RPMI8226 (cell line): ENCODE results near the gene SNAPIN.
"Not testable (repeated sequence)": the region's sequence is repeated elsewhere in the genome, so short reads cannot be mapped to it uniquely, and the experiment has no call there.

ENCODE experiments used
- DNase-seq: peaks from one replicate; pipeline ENCODE4 v3.0.0-alpha.2; 2015

Gene SNAPIN

DNA sequence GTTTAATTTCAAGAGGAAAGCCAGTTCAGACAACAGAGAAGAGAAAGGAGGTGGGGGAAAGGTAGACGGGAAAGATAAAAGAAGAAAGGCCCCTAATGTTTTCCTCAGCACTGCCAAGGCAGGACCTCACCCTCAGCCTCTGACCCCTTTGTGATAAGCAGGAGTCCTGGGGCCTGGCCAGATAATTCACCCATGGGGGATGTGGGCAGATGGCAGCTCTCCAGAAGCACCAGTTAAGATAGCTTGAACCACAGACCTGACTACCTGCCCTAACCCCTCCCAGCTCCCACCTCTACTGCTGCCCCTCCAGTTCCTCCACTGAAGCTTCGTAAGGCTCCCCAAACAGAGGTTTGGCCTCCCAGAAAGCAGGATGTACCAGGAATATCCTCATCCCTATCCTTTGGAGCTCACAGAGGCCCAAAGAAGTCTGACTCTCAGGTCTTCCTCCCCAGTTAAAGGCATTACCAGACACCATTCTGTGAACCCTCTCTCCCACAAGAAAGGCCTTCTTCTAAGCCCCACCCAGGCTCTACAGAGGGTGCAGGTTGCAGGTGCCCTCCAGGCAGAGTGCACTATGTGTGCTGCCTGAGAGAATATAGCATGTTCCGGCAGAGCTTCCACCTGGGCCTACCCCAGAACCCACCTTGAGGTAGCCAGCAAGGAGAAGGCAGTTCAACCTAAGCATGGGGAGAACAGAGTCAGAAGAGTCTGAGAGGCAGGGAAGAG, 9.2 kb upstream of the SNAPIN start:
- DNase-seq = peak; percentile 69

DNA sequence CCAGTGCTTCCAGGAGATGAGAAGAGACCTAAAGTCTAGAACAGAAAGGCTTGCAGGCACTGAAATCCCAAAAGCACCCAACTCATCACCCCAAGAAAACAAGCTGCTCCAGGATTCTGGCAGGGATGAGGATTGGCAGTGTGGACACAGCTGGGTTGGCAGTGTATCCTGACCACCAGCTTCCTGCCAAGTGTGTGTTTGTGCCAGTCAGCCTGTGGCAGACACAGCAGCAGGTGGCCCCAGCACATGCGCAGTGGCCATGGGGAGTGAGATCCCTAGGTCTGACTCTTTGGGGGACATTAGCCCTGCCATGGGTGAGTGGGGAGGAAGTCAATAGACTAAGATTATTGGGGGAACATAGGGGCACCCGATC, 8.7 kb upstream of the SNAPIN start:
- DNase-seq = peak; percentile 86

DNA sequence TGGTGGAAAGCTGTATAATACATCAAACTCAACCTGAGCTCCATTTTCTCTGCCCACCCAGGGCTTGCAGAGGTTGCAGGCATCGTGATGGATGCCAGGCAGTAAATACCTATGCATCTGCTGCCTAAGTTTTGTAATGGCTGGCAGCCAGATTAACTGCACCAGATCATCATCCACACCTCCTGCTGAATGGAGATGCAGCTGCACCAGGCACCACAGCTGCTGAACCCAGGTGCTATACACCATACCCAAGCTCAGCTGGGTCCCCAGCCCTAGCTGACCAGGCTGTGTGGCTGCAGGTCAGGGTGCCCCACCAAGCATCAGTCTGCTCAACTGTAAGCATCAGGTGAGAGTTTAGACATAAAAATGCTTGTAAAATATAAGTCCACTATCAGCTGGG, 6.7 kb upstream of the SNAPIN start:
- DNase-seq = peak; percentile 84

DNA sequence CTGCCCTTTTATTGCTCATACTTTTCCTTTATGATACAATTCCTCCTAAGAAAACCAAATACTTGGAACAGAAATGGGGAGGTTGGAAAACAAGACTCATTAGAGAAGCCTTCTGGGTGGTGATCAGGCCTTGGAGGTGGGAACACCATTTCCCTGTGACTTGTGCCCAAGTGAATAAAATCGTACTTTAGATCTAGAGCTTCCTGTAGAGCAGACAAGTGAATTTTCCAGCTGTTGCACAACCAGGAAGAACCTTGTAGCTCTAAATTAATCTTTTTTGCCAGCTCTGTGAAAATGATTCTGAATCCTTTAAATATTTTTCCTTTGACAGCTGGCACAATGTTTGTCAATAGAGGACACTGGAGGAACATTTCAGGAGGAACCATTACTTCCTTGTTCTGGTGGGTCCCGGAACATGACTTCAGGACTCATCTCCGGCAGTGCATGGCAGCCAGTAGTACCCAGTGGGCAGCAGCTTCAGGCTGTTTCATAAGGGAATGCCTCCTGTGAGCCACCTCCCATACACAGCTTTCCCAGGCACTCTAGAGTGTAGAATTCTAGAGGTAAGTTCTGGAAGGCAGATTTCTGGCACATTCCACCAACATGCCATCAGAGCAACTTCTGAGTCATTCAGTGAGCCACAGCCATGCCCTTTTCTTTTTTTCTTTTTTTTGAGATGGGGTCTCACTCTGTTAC, 5.5 kb upstream of the SNAPIN start:
- DNase-seq = no peak

DNA sequence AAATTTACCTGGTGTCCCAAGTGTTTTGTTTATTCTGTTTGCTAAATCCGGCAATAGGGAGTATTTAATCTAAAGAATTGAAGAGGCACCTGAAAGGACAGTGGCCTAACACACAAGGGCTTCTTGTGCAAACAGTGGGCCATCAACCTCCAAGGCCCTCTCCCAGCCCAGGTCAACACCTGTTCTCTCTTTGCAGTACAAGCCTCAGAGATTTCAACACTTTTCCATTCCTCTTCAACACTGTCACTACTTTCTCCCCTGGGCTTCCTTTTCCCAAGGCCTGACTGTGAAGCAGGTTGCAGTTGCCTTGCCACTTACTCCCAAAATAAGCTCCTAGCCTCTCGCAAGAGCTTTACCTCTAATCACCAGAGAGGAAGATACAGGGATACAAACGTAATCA, 3.2 kb upstream of the SNAPIN start:
- no peak for DNase-seq

DNA sequence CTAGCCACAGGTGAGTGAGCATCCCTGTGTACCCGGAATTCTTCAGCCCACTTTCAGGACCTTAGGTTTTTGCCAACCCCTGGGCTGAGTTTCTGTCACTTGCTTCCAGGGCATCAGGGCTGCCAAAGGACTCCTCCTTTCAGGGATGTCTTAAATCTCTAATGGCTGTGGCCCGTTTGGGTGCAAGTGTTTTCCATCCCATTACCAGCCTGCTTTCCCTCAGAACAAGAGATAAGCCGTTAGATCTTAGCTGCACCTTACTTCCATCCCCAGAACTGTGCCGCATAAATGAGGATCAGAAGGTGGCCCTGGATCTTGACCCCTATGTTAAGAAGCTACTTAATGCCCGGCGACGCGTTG, 652 bp downstream of the SNAPIN start:
- DNase-seq = no peak

DNA sequence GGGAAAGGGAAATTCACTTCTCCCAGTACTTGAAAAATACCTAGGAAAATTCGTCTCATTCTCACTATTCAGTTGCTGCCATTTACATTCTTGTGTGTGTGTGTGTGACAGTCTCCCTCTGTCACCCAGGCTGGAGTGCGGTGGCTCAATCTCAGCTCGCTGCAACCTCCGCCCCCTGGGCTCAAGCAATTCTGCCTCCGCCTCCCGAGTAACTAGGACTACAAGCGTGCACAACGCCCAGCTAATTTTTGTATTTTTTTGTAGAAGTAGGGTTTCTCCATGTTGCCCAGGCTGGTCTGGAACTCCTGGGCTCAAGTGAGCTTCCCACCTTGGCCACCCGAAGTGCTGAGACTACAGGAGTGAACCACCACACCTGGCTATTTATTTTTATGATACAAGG, 1.2 kb downstream of the SNAPIN start:
- DNase-seq = no peak

DNA sequence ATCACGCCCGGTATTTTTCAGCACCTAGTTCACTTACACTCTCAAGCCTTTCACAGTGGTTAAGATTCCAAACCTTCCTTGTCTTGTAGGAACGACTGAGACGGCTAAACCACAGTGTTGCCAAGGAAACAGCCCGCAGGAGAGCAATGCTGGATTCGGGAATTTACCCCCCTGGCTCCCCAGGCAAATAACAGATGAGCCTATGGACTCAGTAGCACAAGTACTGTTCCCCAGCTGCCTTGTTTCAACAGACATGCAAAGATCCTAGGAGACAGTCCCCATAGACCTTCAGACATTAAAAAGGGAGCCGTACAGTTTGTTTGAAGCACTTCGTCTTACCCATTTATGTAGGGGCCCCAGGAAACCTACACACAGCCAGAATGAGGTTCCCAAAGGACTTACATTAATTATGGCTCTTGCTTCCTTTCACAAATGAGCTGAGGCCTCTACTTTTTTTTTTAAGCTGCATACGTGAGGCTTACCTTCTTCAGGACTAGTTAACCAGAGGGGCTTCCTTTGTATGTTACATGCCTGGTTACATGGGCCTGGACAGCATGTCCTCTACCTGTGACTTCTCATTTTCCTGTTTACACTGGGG, 2.7 kb downstream of the SNAPIN start:
- DNase-seq = no peak

DNA sequence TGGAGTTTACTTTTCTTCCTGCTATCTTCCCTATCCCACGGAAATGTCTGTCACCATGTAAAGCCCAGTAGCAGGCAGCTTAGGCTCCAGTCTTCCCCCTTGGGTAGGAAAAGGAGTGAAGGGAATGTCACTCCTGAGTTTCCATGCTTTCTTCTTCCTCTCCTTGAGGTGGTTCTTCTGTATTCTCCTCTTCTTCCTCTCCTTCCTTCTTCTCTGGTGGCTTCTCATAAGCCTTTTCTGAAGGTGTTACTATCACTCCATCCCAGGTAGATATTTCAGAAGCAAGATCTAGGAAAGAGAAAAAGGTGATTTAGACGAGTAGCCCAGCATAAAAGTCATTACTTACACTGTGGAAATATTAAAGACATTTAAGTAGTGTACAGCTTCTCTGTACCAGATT, 3.8 kb downstream of the SNAPIN start:
- DNase-seq = no peak

DNA sequence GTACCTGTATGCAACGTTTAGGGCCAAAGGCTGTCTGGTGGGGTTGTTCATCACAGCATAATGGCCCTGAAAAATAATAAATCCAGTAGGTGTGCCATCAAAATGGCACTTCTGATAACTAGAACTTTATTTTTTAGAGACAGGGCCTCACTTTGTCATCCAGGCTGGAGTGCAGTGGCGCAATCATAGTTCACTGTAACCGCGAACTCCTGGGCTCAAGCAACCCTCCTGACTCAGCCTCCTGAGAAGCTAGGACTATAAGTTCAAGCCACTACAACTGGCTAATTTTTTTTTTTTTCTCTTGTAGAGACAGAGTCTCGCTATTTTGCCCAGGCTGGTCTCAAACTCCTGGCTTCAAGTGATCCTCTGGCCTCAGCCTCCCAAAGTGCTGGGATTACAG, 4.7 kb downstream of the SNAPIN start:
- DNase-seq = no peak

DNA sequence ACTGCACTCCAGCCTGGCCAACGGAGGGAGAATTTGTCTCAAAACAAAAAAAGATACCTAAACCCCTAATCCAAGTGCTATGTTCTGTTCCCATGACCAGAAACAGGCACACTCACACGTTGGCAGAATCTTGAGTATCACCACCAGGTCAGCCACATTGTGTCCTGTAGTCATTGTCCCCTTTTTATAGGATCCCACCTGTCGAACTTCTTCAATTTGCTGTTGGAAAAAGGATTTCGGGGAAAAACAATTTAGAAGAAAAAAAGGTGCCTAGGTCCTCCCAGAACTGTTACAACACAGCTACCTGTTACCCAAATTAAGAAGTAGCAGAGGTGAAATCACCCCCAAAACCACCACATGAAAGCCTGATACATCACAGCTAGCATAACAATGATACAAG, 8.9 kb downstream of the SNAPIN start:
- DNase-seq = no peak

DNA sequence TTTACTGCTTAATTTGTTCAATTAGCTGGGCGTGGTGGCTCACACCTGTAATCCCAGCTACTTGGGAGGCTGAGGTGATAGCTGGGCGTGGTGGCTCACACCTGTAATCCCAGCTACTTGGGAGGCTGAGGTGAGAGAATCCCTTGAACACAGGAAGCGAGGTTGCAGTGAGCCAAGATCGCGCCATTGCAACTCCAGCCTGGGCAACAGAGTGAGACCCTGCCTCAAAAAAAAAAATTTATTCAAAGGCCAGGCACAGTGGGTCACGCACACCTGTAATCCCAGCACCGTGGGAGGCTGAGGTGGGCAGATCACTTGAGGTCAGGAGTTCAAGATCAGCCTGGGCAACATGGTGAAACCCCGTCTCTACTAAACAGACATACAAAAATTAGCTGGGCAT, 10.2 kb downstream of the SNAPIN start:
- DNase-seq = not testable (repeated sequence)

DNA sequence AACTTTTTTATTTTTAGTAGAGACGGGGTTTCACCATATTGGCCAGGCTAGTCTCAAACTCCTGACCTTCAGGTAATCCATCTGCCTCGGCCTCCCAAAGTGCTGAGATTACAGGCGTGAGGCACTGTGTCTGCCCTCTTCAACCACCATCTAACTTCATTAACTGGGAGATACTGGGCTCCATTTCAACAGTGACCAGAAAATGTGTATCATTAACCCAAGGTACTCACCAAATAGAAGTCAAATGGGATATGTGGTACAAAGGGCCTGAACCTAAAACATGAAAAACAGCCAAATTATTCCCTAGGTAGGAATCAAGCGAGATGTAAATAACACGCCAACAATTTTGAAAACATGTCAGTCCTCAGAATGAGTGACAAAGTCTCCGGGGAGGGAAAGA, 11.1 kb downstream of the SNAPIN start:
- DNase-seq = no peak

DNA sequence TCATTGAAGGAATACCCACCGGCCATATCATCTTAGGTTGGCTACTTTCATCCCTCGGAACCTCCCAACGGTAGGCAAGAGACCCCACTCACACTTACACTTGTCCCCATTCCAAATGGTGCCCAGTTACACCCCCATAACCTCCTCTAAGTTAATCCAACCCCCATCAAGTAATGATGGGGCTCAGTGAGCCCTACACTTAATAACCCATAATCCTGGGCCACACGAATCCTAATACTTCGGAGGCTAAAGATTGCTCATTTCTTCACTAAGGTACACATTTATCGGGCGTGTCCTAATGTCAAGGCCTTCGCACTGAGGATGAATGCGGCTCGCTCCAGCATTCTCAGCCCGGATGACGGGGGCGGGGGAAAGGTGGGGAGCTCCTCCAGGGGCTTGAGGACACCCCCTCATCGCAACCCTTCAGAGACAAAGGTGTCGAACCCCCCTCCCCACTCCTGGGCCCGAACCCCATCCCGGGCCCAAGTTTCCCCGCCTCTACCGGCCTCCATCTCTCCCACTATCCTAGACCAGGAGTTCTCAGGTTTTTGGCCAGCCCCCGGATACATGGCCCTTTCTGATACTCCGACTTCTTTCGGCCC, 11.9 kb downstream of the SNAPIN start:
- DNase-seq = no peak

DNA sequence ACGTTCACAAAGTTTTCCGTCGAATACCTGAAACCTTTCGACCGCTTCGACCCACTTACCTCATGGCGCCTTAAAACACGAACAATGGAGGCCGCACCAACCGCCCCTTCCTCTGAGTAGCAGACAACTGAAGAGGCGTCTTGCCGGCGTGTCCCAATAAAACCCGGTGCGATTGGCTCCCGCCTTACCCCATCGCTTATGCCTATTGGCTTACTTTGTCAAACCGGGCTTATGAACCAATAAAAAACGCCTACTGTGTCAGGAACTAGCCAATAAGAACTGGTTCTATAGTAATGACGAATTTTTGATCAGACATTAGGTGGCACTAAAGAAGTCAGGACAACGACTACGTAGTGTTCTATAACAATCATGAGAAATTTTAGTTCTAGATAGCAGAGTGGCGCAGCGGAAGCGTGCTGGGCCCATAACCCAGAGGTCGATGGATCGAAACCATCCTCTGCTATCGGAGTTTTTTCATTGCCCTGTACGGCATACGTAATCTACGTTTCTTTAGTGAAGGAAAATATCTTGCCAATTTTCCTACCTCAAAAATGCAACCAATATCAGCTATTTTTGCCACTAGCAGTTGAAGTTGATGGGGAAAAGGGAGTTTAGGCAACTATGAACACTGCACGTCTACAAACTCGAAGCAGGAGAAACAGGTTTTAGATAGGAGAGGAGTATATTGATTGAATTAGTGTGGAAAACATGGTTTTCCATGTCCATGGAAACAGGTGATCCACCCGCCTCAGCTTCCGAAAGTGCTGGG, 12.5 kb downstream of the SNAPIN start, which contains the start of gene ILF2:
TSS of gene ILF2 (minus strand) at position 135 of the 769 bp plus-strand sequence. CDS start at position 64, 71 bp downstream.
- DNase-seq = peak; percentile 99

DNA sequence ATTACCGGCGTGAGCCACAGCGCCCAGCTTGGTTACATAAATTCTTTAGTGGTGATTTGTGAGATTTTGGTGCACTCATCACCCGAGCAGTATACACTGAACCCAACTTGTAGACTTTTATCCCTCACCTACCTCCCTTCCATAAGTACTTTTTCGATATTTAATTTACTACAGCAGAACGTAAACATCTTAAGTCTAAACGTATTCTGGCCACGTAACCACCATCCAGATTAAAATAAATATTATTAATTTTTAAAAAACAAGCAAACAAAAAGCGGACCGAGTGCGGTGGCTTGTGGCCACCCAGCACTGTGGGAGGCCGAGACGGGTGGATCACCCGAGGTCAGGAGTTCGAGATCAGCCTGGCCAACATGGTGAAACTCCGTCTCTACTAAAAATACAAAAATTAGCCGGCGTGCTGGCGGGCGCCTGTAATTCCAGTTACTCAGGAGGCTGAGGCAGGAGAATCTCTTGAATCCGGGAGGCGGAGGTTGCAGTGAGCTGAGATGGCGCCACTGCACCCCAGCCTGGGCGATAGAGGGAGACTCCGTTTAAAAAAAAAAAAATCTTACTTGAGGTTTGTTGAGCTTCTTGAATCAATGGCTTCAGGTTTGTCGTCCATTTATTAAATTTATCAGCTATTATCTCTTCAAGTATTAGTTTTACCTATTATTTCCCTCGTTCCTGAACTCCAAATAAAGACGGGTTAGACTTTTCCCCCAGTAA, 13.3 kb downstream of the SNAPIN start:
- peak; percentile 60 for DNase-seq

DNA sequence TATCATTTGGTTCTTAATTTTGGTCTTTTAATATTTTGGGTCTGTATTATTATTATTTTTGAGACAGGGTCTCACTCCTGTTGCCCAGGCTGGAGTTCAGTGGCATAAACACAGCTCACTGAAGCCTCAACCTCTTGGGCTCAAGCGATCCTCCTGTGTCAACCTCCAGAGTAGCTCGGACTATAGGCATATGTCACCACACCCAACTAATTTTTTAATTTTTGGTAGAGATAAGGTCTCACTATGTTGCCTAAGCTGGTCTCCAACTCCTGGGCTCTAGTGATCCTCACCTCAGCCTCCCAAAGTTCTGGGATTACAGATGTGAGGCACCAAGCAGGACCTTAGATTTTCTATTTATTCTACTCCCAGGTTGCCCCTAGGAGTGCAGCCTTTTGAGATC, 15.0 kb downstream of the SNAPIN start:
- no peak for DNase-seq

DNA sequence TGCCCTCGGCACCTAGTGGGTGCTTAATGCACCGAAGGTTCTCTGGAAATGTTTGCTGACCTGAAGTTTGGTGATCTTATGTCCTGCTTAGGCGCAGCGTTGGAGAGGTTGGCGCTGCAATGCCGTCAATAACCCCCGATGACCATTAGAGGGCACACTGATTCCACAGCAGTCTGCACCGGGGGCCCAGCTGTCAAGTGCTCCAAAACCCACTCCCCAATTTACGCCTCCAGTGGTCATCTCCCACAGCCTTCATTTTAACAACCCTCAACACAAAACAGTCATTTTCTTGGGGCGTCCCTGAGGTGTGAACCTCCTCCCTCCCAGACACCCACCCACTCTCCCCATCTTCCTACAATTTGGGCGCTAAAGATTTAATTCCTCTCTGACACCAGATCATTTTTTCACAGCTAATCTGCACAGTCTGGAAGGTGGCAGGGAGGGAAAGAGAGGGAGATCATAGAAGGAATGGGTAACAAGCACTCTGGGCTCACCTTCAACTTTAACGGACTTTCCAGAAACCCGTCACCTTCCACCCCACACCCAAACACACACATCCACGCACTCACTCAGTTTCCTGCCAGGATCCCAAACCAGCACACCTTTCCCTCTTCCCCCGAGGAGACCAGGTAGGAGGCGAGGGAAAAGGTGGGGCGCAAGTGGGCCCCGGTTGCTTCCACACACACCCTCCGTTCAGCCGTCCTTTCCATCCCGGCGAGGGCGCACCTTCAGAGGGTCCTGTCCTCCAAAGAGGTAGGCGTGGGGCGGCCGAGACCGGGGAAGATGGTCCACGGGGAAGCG, 19.4 kb downstream of the SNAPIN start:
- peak; percentile 65 for DNase-seq

DNA sequence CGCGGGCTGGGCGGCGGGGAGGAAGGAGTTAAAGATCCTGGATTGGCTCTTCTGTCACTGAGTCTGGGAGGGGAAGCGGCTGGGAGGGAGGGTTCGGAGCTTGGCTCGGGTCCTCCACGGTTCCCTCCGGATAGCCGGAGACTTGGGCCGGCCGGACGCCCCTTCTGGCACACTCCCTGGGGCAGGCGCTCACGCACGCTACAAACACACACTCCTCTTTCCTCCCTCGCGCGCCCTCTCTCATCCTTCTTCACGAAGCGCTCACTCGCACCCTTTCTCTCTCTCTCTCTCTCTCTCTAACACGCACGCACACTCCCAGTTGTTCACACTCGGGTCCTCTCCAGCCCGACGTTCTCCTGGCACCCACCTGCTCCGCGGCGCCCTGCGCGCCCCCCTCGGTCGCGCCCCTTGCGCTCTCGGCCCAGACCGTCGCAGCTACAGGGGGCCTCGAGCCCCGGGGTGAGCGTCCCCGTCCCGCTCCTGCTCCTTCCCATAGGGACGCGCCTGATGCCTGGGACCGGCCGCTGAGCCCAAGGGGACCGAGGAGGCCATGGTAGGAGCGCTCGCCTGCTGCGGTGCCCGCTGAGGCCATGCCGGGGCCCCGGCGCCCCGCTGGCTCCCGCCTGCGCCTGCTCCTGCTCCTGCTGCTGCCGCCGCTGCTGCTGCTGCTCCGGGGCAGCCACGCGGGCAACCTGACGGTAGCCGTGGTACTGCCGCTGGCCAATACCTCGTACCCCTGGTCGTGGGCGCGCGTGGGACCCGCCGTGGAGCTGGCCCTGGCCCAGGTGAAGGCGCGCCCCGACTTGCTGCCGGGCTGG, 20.2 kb downstream of the SNAPIN start, which contains the start of gene NPR1:
TSS of gene NPR1 (plus strand) at position 170 of the 818 bp plus-strand sequence. CDS start at position 591, 421 bp downstream.
- DNase-seq = peak; percentile 55

DNA sequence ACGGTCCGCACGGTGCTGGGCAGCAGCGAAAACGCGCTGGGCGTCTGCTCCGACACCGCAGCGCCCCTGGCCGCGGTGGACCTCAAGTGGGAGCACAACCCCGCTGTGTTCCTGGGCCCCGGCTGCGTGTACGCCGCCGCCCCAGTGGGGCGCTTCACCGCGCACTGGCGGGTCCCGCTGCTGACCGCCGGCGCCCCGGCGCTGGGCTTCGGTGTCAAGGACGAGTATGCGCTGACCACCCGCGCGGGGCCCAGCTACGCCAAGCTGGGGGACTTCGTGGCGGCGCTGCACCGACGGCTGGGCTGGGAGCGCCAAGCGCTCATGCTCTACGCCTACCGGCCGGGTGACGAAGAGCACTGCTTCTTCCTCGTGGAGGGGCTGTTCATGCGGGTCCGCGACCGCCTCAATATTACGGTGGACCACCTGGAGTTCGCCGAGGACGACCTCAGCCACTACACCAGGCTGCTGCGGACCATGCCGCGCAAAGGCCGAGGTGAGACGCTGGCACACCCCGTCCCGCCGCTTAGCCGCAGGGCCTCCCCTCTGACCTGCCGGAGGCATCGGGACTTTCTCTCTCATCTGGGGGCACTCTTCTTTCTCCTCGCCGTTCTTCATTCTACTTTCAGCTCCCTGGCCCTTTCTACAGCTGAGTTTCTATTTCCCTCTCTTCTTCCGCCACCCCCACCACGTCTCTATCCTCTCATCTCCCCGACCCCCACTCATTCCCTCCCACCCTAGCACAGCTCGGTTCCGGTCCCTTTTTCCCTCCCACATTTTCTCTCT, 21.0 kb downstream of the SNAPIN start:
- peak; percentile 44 for DNase-seq
